PC-3 (cell line): ENCODE data around the gene CPB2. TPM values are rescaled to one million over a fixed set of nuclear protein-coding genes. Genes with fewer than 3 reads are reported as not detected.

Experiments
- ATAC-seq: fragments of 200-7000 bp; cut with Tn5 transposase; 2 replicates; pipeline ENCODE4 v1.9.1; 2020; ENCODE audit warnings: mild to moderate bottlenecking, moderate library complexity
- BruUV-seq: library from RNA; stranded (reverse); fragments of 400-500 nt; replicated peaks from 2 replicates; lab custom pipeline; 2021; lab: Mats Ljungman, UMichigan
- CTCF ChIA-PET: fragments of 300-600 bp; sonication (Branson Sonifier 250); formaldehyde crosslinking; loops from one replicate; lab custom pipeline; 2022; ENCODE audit warnings: antibody characterized with exemption; lab: Charles Lee
- POLR2A ChIA-PET: fragments of 300-600 bp; sonication (Branson Sonifier 250); formaldehyde crosslinking; loops from one replicate; lab custom pipeline; 2022; ENCODE audit warnings: antibody characterized with exemption; ENCODE audit not compliant: unreplicated experiment; lab: Charles Lee
- DNase-seq: peaks from one replicate; pipeline ENCODE4 v3.0.0-alpha.2; 2015
- H2AFZ ChIP-seq: fragments of 300-600 bp; sonication (generic); 2 replicates; pipeline ENCODE4 v1.6.0; 2016; ENCODE audit warnings: antibody characterized with exemption, low read length
- H3F3A ChIP-seq: fragments of 300-600 bp; sonication (generic); one replicate; pipeline ENCODE4 v1.6.0; 2017; ENCODE audit warnings: antibody characterized with exemption, low read length, control low read depth, mild to moderate bottlenecking; ENCODE audit not compliant: unreplicated experiment
- H3K27ac ChIP-seq: fragments of 300-600 bp; sonication (generic); 2 replicates; pipeline ENCODE4 v1.5.1; 2016; ENCODE audit warnings: mild to moderate bottlenecking, low read length
- H3K27me3 ChIP-seq: fragments of 300-600 bp; sonication (generic); 2 replicates; pipeline ENCODE4 v1.6.1; 2016; ENCODE audit warnings: low read length, mixed read lengths
- H3K36me3 ChIP-seq: fragments of 300-600 bp; sonication (generic); 2 replicates; pipeline ENCODE4 v1.6.1; 2016; ENCODE audit warnings: low read depth, mixed run types, low read length, mixed read lengths
- H3K4me1 ChIP-seq: fragments of 300-600 bp; sonication (generic); 2 replicates; pipeline ENCODE4 v1.5.1; 2016; ENCODE audit warnings: low read length; ENCODE audit not compliant: insufficient read depth
- H3K4me2 ChIP-seq: fragments of 300-600 bp; sonication (generic); 2 replicates; pipeline ENCODE4 v1.6.0; 2016; ENCODE audit warnings: low read length
- H3K4me3 ChIP-seq: fragments of 300-600 bp; sonication (generic); 2 replicates; pipeline ENCODE4 v1.5.1; 2016; ENCODE audit warnings: mild to moderate bottlenecking, low read length, mixed read lengths
- H3K79me2 ChIP-seq: fragments of 300-600 bp; sonication (generic); 2 replicates; pipeline ENCODE4 v1.6.1; 2017; ENCODE audit warnings: low read length, mixed read lengths
- H3K9ac ChIP-seq: fragments of 300-600 bp; sonication (generic); 2 replicates; pipeline ENCODE4 v1.6.0; 2016; ENCODE audit warnings: mild to moderate bottlenecking, low read length
- H3K9me2 ChIP-seq: fragments of 300-600 bp; sonication (generic); replicated peaks from 2 replicates; pipeline ENCODE4 v1.6.1; 2016; ENCODE audit warnings: mixed run types, low read length, mixed read lengths
- H3K9me3 ChIP-seq: fragments of 300-600 bp; sonication (generic); 2 replicates; pipeline ENCODE4 v1.6.1; 2016; ENCODE audit warnings: low read length, mixed read lengths
- H4K20me1 ChIP-seq: fragments of 300-600 bp; sonication (generic); 2 replicates; pipeline ENCODE4 v1.6.1; 2016; ENCODE audit warnings: low read length, mixed read lengths
- EZH2 ChIP-seq: fragments of 300-600 bp; sonication (generic); IDR thresholded peaks from one replicate; pipeline ENCODE4 v1.6.1; 2017; ENCODE audit warnings: antibody characterized with exemption, mild to moderate bottlenecking, low read length; ENCODE audit not compliant: unreplicated experiment
- EZH2phosphoT487 ChIP-seq: fragments of 300-600 bp; sonication (generic); IDR thresholded peaks from 2 replicates; pipeline ENCODE4 v1.6.1; 2018; ENCODE audit warnings: mild to moderate bottlenecking, antibody characterized with exemption, low read length, borderline replicate concordance
- intact Hi-C: fragments of 100-400 bp; cut with micrococcal nuclease; formaldehyde crosslinking; loops from 2 replicates; pipeline ENCODE4 v1.9.0; 2023
- total RNA-seq: library from RNA; depleted of rRNA; stranded (reverse); fragments of >200 nt; gene quantifications from 2 replicates; pipeline ENCODE4 v1.2.3, GENCODE V29; 2014
- TF ChIP-seq, protein P1 (sequence below): fragments of 300-600 bp; sonication (generic); conservative IDR thresholded peaks from 2 replicates; pipeline ENCODE4 v1.5.1; 2017; ENCODE audit warnings: antibody characterized with exemption, low read depth, mild to moderate bottlenecking, low read length

Gene CPB2
- total RNA-seq, 1 experiment from 2014 or later: not detected

DNA sequence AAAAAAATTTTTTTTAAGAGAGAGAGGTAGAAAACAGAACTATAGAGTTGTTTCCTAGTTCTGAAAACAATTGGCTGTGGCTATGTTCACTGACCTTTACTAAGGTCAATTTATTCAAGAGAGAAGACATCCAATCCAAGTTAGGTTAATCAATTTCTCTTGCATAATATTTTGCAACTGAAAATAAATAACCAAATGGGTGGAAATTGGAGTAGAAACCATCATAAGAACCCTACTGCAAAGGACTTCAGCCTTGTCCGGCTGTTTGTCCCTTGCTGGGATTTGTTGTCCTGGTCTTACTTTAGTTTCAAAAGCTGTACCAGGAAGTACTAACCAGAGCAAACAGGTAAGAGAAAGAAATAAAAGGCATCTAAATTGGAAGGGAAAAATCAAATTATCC lies 29.0 kb downstream of the CPB2 start:
- H4K20me1 ChIP-seq: no peaks in the 10 kb centered on the region
- intact Hi-C loops: no loop called here
- no peak overlapping the region for H3K4me3 ChIP-seq
- H3K4me1 ChIP-seq: no peaks in the 10 kb centered on the region
- no peak overlapping the region for H3K9ac ChIP-seq
- H2AFZ ChIP-seq: no peak overlapping the region
- H3K9me2 ChIP-seq: no peaks in the 10 kb centered on the region
- no peaks in the 10 kb centered on the region for H3F3A ChIP-seq
- no peak overlapping the region for H3K4me2 ChIP-seq
- no TSS peak for BruUV-seq
- DNase-seq (no peak), ATAC-seq (no peak)
- H3K9me3 ChIP-seq: no peaks in the 10 kb centered on the region
- H3K79me2 ChIP-seq: no peaks in the 10 kb centered on the region
- TF ChIP-seq EZH2phosphoT487 (no peak), EZH2 (no peak)
- TF ChIP-seq, protein P1, sequence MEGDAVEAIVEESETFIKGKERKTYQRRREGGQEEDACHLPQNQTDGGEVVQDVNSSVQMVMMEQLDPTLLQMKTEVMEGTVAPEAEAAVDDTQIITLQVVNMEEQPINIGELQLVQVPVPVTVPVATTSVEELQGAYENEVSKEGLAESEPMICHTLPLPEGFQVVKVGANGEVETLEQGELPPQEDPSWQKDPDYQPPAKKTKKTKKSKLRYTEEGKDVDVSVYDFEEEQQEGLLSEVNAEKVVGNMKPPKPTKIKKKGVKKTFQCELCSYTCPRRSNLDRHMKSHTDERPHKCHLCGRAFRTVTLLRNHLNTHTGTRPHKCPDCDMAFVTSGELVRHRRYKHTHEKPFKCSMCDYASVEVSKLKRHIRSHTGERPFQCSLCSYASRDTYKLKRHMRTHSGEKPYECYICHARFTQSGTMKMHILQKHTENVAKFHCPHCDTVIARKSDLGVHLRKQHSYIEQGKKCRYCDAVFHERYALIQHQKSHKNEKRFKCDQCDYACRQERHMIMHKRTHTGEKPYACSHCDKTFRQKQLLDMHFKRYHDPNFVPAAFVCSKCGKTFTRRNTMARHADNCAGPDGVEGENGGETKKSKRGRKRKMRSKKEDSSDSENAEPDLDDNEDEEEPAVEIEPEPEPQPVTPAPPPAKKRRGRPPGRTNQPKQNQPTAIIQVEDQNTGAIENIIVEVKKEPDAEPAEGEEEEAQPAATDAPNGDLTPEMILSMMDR: no peak
- H3K36me3 ChIP-seq: no peaks in the 10 kb centered on the region
- H3K27ac ChIP-seq: no peak overlapping the region
- POLR2A ChIA-PET: no interaction called here
- CTCF ChIA-PET: no interaction called here
- no peaks in the 10 kb centered on the region for H3K27me3 ChIP-seq

DNA sequence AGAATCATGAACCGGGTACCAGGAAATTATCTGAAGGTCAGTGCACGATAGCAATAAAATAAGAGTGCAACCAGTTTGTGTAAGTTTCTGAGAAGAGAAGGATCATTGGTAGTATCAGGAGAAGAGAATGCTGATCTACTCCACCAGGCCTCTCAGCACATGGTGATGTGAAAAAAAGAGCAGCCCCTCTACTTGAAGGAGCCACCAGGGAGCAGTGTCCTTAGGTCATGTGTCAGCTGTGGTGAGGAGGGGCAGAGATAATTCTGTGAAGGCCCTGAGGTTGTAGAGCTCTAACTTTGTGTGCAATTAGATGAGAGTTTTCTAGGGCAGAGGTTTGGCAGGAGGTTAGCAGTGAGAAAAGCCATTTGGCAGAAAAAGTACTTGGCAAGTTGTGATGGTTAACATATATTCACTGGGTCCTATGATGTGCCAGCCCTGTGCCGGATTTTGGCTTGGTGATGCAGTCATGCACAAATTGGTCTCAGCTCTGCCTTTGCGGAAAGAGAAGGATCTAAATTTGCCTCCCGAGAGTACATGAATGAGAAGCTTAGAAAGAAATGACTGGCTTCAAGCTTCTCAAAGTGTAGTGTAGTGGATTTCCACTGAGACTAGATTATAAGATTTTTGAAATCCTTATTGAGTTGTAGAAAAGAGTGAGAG lies 33.1 kb downstream of the CPB2 start:
- no peaks in the 10 kb centered on the region for H3K4me1 ChIP-seq
- no peak overlapping the region for H3K27ac ChIP-seq
- no peaks in the 10 kb centered on the region for H4K20me1 ChIP-seq
- H2AFZ ChIP-seq: no peak overlapping the region
- BruUV-seq: no TSS peak
- no peak overlapping the region for H3K9ac ChIP-seq
- no peaks in the 10 kb centered on the region for H3F3A ChIP-seq
- no peaks in the 10 kb centered on the region for H3K27me3 ChIP-seq
- CTCF ChIA-PET: no interaction called here
- H3K36me3 ChIP-seq: no peaks in the 10 kb centered on the region
- H3K4me2 ChIP-seq: no peak overlapping the region
- H3K4me3 ChIP-seq: no peak overlapping the region
- H3K79me2 ChIP-seq: no peaks in the 10 kb centered on the region
- ATAC-seq: no peak
- TF ChIP-seq, protein P1: no peak
- TF ChIP-seq EZH2 (no peak), EZH2phosphoT487 (no peak)
- DNase-seq: no peak
- no peaks in the 10 kb centered on the region for H3K9me3 ChIP-seq
- H3K9me2 ChIP-seq: no peaks in the 10 kb centered on the region
- intact Hi-C loops: no loop called here
- POLR2A ChIA-PET: no interaction called here

DNA sequence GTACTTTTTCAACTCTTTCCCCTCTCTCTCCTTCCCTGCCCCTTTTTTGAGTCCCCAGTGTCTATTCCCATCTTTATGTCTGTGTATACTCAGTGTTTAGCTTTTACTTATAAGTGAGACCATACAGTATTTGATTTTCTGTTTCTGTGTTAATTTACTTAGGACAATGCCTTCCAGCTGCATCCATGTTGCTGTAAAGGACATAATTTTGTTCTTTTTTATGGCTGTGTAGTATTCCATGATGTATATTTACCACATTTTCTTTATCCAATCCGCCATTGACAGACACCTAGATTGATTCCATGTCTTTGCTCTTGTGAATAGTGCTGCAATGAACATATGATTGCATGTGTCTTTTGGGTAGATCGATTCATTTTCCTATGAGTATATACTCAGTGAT lies 41.5 kb downstream of the CPB2 start:
- Histone ChIP-seq H3F3A (no peaks in the 10 kb centered on the region), H2AFZ (no peak overlapping the region), H4K20me1 (no peaks in the 10 kb centered on the region), H3K36me3 (no peaks in the 10 kb centered on the region), H3K27me3 (no peaks in the 10 kb centered on the region), H3K9me3 (no peaks in the 10 kb centered on the region), H3K9ac (no peak overlapping the region), H3K4me1 (no peaks in the 10 kb centered on the region), H3K9me2 (no peaks in the 10 kb centered on the region), H3K79me2 (no peaks in the 10 kb centered on the region), H3K4me2 (no peak overlapping the region), H3K4me3 (no peak overlapping the region), H3K27ac (no peak overlapping the region)
- ChIA-PET POLR2A (no interaction called here), CTCF (interaction anchor here (1.4 kb wide), 1 partner anchor 63 kb away, joined by 3 read pairs; no protein-coding TSS in a partner anchor)
- ATAC-seq (no peak), DNase-seq (no peak)
- intact Hi-C loops: no loop called here
- BruUV-seq: no TSS peak
- TF ChIP-seq EZH2 (no peak), EZH2phosphoT487 (no peak)
- TF ChIP-seq, protein P1: no peak
